ENCODE measurements around the gene C1orf198.
A peak's percentile ranks its signal among the peaks of the same experiment; 100 is the strongest.

C1orf198 gene

GRCh38 chr1:230867903-230868735 is at the start of gene C1orf198:
TSS of gene C1orf198 (minus strand) at chr1:230868521. CDS start at chr1:230868512, 9 bp downstream.
- DNase-seq: peak; percentile 100

DNA sequence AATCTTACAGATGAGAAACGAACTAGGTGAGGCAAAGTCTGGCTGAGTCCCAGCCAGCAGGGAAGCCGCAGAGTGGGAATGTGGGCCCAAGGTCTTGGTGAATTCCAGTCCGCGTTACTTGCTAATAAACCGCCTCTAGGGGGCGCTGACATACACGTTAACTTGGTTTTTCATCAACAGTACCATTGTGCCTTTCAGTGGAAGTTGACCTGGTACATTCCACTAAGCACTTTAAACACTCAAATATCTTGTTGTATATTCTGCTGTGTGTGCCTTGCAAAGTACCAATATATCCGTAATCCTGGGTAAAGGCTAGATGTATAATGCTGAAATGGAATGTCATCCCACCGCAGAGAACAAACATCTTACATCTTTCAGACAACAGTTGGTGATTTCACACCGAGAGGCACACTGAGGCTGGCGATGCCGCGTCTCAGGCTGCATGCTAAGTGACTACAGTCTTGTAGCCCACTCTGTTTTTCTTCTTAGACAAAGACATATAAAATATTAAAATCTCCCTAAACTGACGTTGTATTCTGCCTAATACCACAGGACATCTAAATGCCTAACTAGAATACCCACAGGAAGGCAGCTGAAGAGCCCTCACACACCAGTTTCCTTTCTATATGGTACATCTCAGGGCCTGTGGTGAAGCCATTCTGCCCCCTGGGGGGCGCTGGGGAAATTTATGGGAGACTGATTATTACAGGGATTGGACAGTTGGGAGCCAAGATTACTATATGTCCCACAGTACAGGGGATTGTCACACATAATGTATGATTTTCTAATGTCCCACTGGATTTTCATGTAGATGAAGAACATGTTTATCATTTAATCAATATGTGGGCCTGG is 49.2 kb upstream of the C1orf198 start:
- peak; percentile 41 for DNase-seq

DNA sequence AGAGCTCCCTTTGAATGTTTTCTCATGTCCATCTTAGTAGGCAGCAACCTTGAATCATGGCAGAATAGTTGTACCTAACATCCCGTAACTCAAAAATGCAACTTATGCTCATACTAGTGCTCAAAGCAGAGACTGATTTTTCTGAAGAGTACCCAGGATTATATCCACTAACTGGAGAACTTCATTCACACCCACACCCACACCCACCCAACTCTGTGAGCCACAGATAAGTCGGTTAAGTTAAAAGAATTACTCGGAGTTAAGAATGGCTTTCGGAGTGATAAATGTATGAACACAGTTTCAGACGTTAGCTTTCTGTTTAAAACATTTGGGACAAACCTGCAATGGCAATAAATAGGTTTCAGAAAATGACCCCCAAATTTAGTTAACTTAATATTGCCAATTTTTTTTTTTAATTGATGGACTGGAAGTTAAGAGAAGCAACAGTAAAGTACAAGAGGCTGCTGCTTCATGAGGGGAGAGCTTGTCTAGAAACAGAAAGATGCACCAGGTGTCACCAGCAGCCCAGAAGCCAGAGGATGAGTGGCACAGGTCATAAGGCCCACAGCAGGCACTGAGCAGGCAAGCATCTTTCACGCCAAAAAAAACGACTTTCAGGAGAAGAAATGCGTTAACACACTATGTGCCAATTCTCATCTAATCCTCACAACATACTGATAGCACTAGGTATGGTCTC is 48.4 kb upstream of the C1orf198 start:
- DNase-seq: no peak

DNA sequence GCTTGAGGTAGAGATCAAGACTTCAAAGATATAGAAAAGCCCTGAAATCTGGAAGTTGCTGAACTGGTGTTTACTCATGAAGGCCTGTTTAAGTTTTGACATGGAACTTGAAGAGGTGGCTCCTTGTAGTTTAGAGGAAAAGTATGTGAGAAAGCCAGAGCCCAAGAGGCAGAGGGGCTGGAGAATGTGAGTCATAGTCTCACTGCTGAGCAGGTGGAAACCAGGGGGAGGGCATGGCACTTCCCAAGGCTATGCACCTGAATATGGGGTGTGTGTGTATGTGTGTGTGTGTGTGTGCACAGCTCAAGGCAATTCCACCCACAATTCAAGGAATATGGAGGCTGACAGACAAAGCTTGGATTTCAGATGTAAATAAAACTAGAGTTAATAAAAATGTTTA is 46.8 kb upstream of the C1orf198 start:
- DNase-seq: no peak

GRCh38 chr1:230913496-230913895 is 45.2 kb upstream of the C1orf198 start:
- DNase-seq: no peak

DNA sequence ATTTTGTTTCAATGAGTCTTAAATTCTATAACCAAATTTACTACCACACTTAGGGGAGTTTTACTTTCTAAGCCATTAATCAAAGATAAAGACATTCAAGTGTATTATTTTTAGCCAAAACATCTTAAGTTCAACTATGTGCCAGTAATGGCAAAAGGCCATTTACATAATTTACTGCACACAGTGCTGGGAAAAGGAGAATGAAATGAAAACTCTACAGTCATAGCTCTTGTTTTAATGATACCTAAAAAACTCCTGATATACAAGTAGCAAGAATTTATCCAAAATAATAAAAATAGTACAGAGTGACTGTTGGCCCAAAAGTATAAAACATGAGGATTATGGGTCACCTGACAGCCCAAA is 42.4 kb upstream of the C1orf198 start:
- DNase-seq: no peak

DNA sequence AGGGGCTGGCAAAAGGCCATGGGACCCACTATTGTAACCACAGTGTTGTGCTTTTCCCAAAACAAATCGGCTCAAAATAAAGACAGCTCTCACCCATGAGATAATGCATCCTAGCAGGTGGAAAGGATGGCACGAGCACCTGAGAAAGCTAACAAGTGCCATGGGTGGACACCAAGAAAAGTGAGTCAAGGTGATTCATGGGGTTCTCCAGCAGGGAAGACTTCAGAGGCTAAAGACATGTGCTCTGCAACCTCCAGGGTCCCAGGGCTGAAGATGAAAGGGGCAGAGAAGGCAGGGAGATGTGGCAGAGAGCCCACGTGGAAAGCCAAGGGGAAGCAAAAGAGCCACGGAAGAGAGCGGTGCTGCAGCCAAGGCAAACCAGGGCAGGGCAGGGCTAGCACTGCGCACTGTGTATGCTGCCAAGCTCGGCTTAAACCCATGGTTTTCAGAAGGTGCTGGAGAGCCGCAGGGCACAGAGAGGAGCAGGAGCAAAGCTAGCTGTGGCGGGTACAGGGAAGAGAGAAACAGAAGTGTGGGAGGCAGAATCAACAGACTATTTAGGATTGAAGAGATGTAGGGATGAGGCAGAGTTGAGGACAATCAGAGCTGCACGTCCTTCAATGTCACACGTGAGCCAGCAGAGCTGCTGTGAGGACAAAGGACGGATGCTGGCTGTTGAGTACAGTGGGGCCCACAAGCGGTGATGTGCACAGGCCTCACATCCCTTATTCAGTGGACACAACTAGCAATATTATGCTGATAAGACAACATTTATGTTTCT is 41.8 kb upstream of the C1orf198 start:
- DNase-seq: no peak

- DNase-seq: no peak
Measured at GRCh38 chr1:230907472-230908205, 39.3 kb upstream of the C1orf198 start.

DNA sequence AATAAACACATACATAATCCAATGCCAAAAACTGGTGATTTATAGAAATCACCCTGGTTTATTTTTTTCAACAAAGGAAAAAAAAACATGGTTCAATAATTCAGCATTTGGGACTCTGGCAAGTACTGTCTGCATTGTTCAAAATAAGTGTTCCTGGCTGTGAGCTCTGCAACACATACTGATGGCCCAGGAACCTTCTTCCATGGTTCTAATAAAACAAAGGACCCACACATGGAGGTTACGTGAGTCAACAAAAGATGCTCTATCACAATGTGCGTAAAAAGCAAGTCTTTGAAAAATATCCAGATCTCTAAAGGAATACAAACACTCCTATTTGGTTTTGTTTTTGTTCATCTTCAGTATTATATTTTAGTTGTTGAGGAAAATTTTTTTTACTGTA is 37.9 kb upstream of the C1orf198 start:
- no peak for DNase-seq

DNA sequence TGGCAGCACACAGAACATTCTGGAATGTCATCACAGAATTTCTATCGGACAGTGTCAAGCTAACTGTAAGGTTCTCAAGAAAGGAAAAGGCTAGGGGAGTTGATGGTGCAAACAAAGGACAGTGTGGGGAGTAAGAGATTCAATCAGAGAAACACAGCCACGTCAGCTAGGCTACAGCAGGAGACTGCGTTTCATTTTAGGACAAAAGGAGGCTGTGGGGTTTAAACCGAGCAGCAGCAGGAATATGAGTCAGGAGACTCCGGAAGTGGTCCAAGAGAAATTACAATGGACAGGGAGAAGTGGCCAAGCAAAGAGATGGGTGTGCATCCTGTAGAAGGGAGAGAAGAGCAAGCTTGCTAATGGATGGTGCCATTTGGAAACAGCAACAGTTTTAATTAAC is 37.4 kb upstream of the C1orf198 start:
- no peak for DNase-seq

DNA sequence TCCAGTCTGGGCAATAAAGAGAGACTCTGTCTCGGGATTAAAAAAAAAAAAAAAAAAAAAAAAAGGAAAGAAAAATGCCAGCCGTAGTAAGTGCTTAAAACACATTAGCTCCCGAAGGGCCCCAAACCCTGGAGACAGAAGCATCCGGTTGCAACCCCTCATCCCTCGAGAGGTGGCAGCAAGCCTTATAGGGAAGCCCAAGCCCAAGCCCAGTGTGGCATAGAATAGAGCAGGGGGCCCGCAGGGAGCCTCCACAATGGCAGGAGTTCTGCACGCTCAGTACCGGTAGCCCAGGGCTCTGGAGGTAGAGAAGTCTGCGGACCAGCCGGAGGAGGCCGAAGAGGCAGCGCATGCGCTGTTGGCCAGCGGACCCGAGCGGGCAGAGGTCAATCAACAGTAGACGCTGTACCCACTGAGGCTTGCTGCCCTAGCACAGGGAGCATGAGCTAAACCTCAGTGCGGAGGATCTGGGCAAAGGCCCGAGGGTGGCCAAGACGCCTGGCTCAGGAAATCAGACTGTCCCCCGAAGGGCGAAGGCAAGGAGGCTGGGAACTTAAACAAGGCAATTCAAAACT is 34.1 kb upstream of the C1orf198 start:
- no peak for DNase-seq

GRCh38 chr1:230901671-230902070 is 33.4 kb upstream of the C1orf198 start:
- no peak for DNase-seq

- DNase-seq: no peak
Measured at GRCh38 chr1:230900984-230901383, 32.7 kb upstream of the C1orf198 start.

DNA sequence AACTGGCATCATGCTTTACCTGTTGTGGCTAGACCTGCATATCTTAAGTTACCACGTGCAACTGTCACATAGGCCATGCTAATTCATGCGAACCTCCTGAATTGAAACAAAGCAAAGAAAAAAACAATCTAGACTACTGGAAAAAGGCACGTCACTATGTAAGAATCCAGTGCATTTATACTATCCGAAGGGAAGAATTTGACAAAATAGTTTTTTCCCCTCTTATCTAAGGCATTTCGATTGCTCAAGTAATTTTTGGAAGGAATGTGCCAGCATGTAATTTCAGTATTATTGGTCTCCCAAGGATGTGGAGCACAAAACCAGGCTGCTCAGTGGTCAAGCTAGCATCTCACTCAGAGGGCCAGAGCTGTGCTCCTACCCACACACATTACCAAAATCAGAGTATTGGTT is 31.5 kb upstream of the C1orf198 start:
- no peak for DNase-seq

DNA sequence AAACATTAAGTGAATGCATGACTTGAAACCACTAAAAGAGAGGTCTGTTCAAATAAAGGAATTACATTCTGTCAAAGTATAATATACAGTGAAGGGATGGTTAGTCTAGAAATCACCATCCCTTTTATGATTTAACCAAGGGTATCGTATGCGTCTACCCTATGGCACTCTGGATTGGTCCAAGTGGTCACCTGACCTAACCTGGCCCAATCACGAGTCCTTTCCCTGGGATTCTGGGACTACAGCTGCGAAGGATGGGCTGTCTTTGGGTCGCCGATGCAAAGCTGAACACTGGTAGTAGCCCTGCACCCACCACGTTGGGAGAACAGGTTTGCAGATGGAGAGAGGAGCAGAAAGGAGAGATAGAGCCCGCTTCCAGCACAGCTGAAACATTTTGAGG is 30.4 kb upstream of the C1orf198 start:
- DNase-seq: no peak

GRCh38 chr1:230898144-230898543 is 29.8 kb upstream of the C1orf198 start:
- DNase-seq: no peak

- no peak for DNase-seq
Measured at GRCh38 chr1:230896779-230897178, 28.5 kb upstream of the C1orf198 start.

GRCh38 chr1:230895452-230895851 is 27.1 kb upstream of the C1orf198 start:
- DNase-seq: no peak

DNA sequence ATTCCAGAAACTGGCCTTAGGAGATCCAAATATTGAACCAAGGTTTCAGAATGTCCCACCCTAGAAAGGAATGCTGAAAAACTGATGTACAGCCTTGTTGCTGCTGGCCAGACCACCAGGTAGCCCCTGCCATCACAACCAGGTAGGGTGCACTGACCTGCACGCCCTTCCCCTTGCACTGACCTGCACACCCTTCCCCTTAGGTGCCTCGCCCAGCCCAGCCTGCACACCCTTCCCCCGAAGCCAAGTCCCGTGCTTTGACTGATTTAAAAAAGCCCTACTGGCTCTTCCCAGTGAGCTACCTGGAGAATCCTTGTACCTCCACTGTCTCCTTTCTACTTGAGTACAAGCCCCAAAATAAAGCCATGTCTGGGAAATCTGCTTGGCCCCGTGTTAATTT is 26.3 kb upstream of the C1orf198 start:
- no peak for DNase-seq

GRCh38 chr1:230894032-230894431 is 25.7 kb upstream of the C1orf198 start:
- DNase-seq: no peak

DNA sequence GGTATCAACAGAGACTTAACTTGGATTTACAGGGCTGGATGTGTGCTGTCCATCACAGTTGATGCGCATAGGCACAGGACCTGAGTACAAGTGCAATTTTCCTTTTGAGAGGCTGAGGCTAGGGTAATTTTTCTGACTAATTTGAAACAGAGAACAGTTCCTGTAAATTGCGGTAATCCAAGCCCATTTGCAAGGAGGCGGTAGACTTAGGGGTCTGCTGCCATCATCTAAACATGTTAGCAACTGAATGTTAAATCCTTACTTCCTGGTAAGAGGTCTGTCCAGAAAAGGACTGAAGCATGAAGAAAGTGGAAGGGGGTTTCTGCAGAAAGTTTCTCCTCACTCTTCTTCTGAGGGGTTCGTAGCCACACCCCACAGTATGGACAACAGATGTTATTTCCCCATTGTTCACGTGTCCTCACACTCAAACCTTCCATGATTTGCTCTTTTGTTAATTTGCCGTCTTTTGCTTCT is 23.7 kb upstream of the C1orf198 start:
- no peak for DNase-seq
